Activated B cell treated with CpG ODN at 0.5 μM for 24 hours (primary cell): ENCODE measurements around the gene ALLC. TPM values are rescaled to one million over a fixed set of nuclear protein-coding genes. Genes with fewer than 3 reads are reported as not detected.

Experiments used
- ATAC-seq: fragments of 200-7000 bp; cut with Tn5 transposase; one replicate; pipeline ENCODE4 v1.10.0; 2021; ENCODE audit warnings: low read depth, mild to moderate bottlenecking, moderate library complexity
- CTCF ChIA-PET: fragments of 350-600 bp; sonication (Branson Sonifier 250); formaldehyde crosslinking; loops from one replicate; lab custom pipeline; 2021; ENCODE audit warnings: antibody characterized with exemption; lab: Charles Lee
- POLR2A ChIA-PET: fragments of 350-600 bp; sonication (Branson Sonifier 250); formaldehyde crosslinking; loops from one replicate; lab custom pipeline; 2021; ENCODE audit warnings: antibody characterized with exemption; lab: Charles Lee
- DNase-seq: peaks from one replicate; pipeline ENCODE4 v3.0.0; 2022
- H3K27ac Mint-ChIP-seq: one replicate; pipeline ENCODE4 v1.8.0; 2020; ENCODE audit warnings: mixed read lengths
- H3K27me3 Mint-ChIP-seq: one replicate; pipeline ENCODE4 v1.8.0; 2021; ENCODE audit warnings: mixed read lengths
- H3K36me3 Mint-ChIP-seq: one replicate; pipeline ENCODE4 v1.8.0; 2021; ENCODE audit warnings: low read depth, mixed read lengths
- H3K4me1 Mint-ChIP-seq: one replicate; pipeline ENCODE4 v1.8.0; 2021; ENCODE audit warnings: mixed read lengths
- H3K4me3 Mint-ChIP-seq: one replicate; pipeline ENCODE4 v1.8.0; 2020; ENCODE audit warnings: mild to moderate bottlenecking, mixed read lengths
- H3K9me3 Mint-ChIP-seq: one replicate; pipeline ENCODE4 v1.8.0; 2020; ENCODE audit warnings: mixed read lengths
- intact Hi-C: fragments of 100-400 bp; cut with micrococcal nuclease; formaldehyde crosslinking; loops from one replicate; pipeline ENCODE4 v1.15.1; 2024
- total RNA-seq: library from RNA; stranded (reverse); gene quantifications from 2 replicates; pipeline ENCODE4 v1.2.3, GENCODE V29; 2022
- TF ChIP-seq, protein P1 (sequence below): fragments of 200-600 bp; IDR thresholded peaks from one replicate; pipeline ENCODE4 v1.8.0; 2022; ENCODE audit warnings: antibody characterized with exemption, mild to moderate bottlenecking

The ALLC gene
- total RNA-seq, 1 donor from 2014 or later, result not detected

DNA sequence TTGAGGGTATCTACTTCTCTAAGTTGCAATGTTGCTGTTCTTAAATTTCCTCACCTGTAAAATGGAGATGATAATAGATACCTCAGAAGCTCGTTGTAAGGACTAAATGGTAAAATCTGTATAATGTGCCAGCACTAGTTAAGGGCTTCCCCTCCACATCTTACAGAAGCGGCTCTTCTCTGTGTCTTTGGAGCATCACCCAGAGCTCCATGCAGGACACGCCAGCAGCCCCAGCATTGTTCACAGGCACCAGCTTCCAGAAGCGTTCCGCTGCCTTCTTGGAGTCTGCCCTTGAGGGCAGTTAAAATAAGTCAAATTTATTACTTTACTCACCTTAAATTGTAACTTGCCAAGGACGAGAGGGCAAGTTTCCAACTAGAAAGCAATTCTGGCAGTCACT lies 51.2 kb downstream of the ALLC start:
- DNase-seq (no peak), ATAC-seq (no peak)
- no peaks in the 10 kb centered on the region for H3K4me1 Mint-ChIP-seq
- peaks cover 2% of the 10 kb centered on the region for H3K9me3 Mint-ChIP-seq
- H3K27me3 Mint-ChIP-seq, result peaks cover 14% of the 10 kb centered on the region
- no peak overlapping the region for H3K4me3 Mint-ChIP-seq
- CTCF ChIA-PET, result no interaction called here
- no peak overlapping the region for H3K27ac Mint-ChIP-seq
- TF ChIP-seq, protein P1, sequence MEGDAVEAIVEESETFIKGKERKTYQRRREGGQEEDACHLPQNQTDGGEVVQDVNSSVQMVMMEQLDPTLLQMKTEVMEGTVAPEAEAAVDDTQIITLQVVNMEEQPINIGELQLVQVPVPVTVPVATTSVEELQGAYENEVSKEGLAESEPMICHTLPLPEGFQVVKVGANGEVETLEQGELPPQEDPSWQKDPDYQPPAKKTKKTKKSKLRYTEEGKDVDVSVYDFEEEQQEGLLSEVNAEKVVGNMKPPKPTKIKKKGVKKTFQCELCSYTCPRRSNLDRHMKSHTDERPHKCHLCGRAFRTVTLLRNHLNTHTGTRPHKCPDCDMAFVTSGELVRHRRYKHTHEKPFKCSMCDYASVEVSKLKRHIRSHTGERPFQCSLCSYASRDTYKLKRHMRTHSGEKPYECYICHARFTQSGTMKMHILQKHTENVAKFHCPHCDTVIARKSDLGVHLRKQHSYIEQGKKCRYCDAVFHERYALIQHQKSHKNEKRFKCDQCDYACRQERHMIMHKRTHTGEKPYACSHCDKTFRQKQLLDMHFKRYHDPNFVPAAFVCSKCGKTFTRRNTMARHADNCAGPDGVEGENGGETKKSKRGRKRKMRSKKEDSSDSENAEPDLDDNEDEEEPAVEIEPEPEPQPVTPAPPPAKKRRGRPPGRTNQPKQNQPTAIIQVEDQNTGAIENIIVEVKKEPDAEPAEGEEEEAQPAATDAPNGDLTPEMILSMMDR, result no peak
- POLR2A ChIA-PET, result no interaction called here
- intact Hi-C loops, result no loop called here
- no peaks in the 10 kb centered on the region for H3K36me3 Mint-ChIP-seq

DNA sequence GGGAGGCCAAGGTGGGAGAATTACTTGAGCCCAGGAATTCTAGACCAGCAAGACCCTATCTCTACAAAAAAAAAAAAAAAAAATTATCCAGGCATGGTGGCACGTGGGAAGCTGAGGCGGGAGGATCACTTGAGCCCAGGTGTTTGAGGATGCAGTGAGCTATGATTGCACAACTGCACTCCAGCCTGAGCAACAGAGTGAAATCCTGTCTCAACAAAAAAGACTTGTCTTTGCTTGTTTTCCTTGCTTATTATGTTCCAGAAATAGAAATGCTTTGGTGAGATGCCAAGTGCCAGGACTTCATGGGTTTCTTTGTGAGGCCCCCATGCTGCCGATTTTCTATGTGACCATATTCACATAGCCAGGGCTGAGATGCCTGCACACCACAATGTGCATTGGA lies 54.4 kb downstream of the ALLC start:
- H3K27ac Mint-ChIP-seq, result no peak overlapping the region
- H3K4me1 Mint-ChIP-seq, result no peaks in the 10 kb centered on the region
- TF ChIP-seq, protein P1, result no peak
- DNase-seq (no peak), ATAC-seq (no peak)
- ChIA-PET CTCF (no interaction called here), POLR2A (no interaction called here)
- H3K4me3 Mint-ChIP-seq, result no peak overlapping the region
- intact Hi-C loops, result no loop called here
- H3K9me3 Mint-ChIP-seq, result peaks cover 2% of the 10 kb centered on the region
- H3K36me3 Mint-ChIP-seq, result no peaks in the 10 kb centered on the region
- peaks cover 4% of the 10 kb centered on the region for H3K27me3 Mint-ChIP-seq

DNA sequence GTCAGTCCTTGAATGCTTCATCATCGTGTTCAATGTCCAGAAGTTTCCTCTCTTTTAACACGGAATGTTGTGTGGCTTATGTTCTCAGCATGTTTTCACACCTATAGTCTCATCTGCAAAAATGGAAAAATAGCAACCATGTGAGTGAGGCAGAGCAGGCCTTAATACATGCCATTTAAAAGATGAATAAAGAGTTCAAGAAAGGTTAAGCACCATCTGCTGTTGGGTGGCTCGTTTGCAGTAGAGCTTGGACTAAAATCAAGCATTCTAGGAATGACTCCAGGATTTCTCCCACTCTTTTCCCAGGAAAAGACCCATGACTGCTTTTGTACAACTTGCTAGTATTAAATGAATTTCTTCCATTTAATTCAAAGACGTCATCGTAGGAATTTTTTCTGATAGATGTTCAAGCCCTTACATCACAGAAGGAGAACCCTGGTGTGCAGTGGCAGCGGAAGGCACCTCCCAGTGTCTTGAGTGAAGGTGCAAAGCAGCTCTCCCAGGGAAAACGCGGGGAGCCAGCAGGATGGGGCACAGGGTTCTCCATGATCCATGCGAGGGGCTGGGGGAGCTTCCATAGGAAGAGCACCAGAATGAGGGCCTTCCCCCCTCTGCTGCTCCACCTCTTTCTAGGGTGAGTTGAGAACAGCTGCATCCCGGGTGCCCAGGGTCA lies 55.0 kb downstream of the ALLC start:
- intact Hi-C loops, result no loop called here
- TF ChIP-seq, protein P1, result no peak
- Mint-ChIP-seq H3K9me3 (peaks cover 2% of the 10 kb centered on the region), H3K27ac (no peak overlapping the region), H3K27me3 (peaks cover 2% of the 10 kb centered on the region), H3K4me3 (no peak overlapping the region), H3K36me3 (no peaks in the 10 kb centered on the region), H3K4me1 (no peaks in the 10 kb centered on the region)
- ChIA-PET POLR2A (no interaction called here), CTCF (no interaction called here)
- DNase-seq (no peak), ATAC-seq (no peak)

DNA sequence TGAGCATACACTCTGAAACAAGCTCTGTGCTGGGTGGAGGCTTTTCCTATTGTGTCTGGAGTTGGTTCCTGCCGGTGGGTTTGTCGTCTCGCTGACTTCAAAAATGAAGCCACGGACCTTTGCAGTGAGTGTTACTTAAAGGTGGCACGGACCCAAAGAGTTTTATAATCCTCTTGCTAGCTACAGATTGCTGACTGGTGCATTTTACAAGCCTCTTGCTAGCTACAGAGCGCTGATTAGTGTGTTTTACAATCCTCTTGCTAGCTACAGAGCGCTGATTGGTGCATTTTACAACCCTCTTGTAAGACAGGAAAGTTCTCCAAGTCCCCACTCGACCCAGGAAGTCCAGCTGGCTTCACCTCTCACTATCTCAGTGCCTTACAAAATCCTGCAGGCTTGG lies 60.7 kb downstream of the ALLC start:
- intact Hi-C loops, result no loop called here
- CTCF ChIA-PET, result no interaction called here
- no peak overlapping the region for H3K4me3 Mint-ChIP-seq
- H3K27me3 Mint-ChIP-seq, result peaks cover 7% of the 10 kb centered on the region
- H3K27ac Mint-ChIP-seq, result no peak overlapping the region
- POLR2A ChIA-PET, result no interaction called here
- no peak for DNase-seq
- H3K4me1 Mint-ChIP-seq, result no peaks in the 10 kb centered on the region
- H3K36me3 Mint-ChIP-seq, result no peaks in the 10 kb centered on the region
- ATAC-seq, result no peak
- TF ChIP-seq, protein P1, result no peak
- H3K9me3 Mint-ChIP-seq, result peaks cover 13% of the 10 kb centered on the region

DNA sequence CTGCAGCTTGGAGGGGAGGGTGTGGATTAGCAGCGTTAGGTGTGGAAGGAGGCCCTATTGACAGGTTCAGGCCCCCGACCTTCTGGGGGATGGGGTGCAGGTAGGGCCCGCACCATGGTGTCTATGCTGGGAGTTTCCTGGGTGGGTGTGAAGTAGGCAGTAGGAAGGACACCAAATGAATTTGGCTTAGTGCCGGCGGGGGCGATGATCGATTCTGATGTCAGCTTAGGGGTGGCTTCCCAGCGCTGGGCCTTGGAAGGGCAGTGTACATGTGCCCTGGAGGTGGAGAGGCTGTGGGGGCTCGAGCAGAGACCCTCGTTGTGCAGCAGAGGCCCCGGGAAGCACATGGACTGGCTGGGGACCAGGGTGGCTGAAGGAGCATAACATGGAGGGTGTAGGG lies 67.0 kb downstream of the ALLC start:
- DNase-seq (no peak), ATAC-seq (no peak)
- POLR2A ChIA-PET, result no interaction called here
- H3K9me3 Mint-ChIP-seq, result peaks cover 13% of the 10 kb centered on the region
- H3K36me3 Mint-ChIP-seq, result no peaks in the 10 kb centered on the region
- no peak overlapping the region for H3K27ac Mint-ChIP-seq
- CTCF ChIA-PET, result no interaction called here
- TF ChIP-seq, protein P1, result no peak
- no peak overlapping the region for H3K4me3 Mint-ChIP-seq
- H3K27me3 Mint-ChIP-seq, result peaks cover 15% of the 10 kb centered on the region
- intact Hi-C loops, result no loop called here
- no peaks in the 10 kb centered on the region for H3K4me1 Mint-ChIP-seq
